Vagina (tissue), 2 donors: ENCODE measurements around the gene RNF213.

Source experiments
- CTCF ChIP-seq, 3 experiments: fragments of 450-650 bp in 2 of 3; fragments of 200-600 bp in 1 of 3; sonication (generic) in 1 of 3; IDR thresholded peaks; one replicate each; pipeline ENCODE4 v1.5.1; 2017 to 2019; ENCODE audit warnings: antibody characterized with exemption in 3 of 3, mild to moderate bottlenecking in 2 of 3, moderate library complexity in 2 of 3
- POLR2A ChIP-seq, 2 donors: fragments of 450-650 bp; IDR thresholded peaks; one replicate each; pipeline ENCODE4 v1.6.1; 2017; ENCODE audit warnings: antibody characterized with exemption in 2 of 2, mild to moderate bottlenecking in 2 of 2, moderate library complexity in 2 of 2

DNA sequence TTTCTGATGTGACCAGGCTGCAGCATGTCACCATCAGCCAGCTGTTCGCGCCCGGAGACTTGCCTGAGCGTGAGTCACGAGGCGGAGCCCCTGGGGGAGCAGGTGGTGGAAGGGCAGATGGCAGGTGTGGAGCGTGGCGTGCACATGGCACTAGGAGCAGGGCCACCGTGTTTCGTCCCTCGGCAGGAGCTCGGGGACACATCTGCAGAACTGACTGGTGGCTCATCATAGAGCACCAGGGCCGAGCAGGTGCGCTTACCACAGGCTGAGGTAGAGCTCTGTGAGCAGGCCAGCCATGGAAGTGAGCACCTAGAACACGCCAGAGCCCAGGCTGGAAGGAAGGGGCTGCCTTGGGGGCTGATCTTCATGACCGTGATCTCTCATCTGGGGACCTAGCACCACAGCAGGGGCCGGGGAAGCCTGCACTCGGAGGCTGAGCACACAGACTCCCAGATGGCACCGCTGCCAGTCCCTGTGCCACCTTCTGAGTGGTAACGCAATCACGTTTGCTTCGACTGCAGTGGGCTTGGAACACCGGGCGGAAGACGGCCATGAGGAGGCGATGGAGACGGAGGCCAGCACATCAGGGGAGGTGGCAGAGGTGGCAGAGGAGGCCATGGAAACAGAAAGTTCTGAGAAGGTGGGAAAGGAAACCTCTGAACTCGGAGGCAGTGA lies 92.5 kb downstream of the RNF213 start:
- TF ChIP-seq POLR2A (IDR thresholded peaks at IDR 0.05) (no peak), CTCF (IDR thresholded peaks at IDR 0.05) (no peak)
